ENCODE data around the gene SLC4A9. TPM values are rescaled to one million over a fixed set of nuclear protein-coding genes. Genes with fewer than 3 reads are reported as not detected.

SLC4A9 gene
- total and polyA plus RNA-seq, 2 donors (not counting 3 experiments of a cell fraction or from before 2014, with no cell fraction given): not detected

- intact Hi-C loops (cut with micrococcal nuclease) (no loop called here), dilution Hi-C loops (cut with MboI; ENCODE audit: extremely low pct_ligation_motif_present, low sequenced_read_pairs) (no loop called here)
- Histone ChIP-seq H3K9me1 (replicated peaks; ENCODE audit: control insufficient read depth, extremely low read depth, insufficient read depth, low read length) (no peaks in the 10 kb centered on the region), H3K27me3 (ENCODE audit: control insufficient read depth in 2 of 2, insufficient read depth in 2 of 2, low read length in 2 of 2) (no peaks in the 10 kb centered on the region), H3K4me3 (replicated peaks in 1 of 3; ENCODE audit: insufficient read depth in 1 of 3, low read depth in 1 of 3, low read length in 3 of 3) (no peak overlapping the region), H4K20me1 (replicated peaks; ENCODE audit: control insufficient read depth, extremely low read depth, insufficient read depth, low read length) (no peaks in the 10 kb centered on the region), H3K9me3 (replicated peaks; ENCODE audit: control insufficient read depth, insufficient read depth, low read length) (no peaks in the 10 kb centered on the region), H3K4me1 (ENCODE audit: control insufficient read depth, extremely low read depth, insufficient read depth, low read length) (peaks cover 12% of the 10 kb centered on the region), H3K4me2 (ENCODE audit: insufficient read depth, low read length) (no peak overlapping the region), H3K27ac (ENCODE audit: insufficient read depth, low read depth, low read length) (no peak overlapping the region), H3K36me3 (ENCODE audit: control insufficient read depth in 2 of 2, extremely low read depth in 1 of 2, insufficient read depth in 2 of 2, low read length in 2 of 2) (no peaks in the 10 kb centered on the region), H2AFZ (ENCODE audit: low read depth, low read length) (no peak overlapping the region), H3K9ac (replicated peaks; ENCODE audit: extremely low read depth, insufficient read depth, low read length) (no peak overlapping the region), H3K79me2 (ENCODE audit: control insufficient read depth, insufficient read depth, low read length) (no peaks in the 10 kb centered on the region)
- ChIA-PET CTCF (interaction anchor here (1.2 to 4.6 kb wide), 4 partner anchors 9 to 43 kb away, joined by 4 to 28 read pairs (median 6); no protein-coding TSS in a partner anchor), POLR2A (no interaction called here)
- DNase-seq (ENCODE audit: low read depth, low spot score) (no peak), FAIRE-seq (peak; percentile 28)
- no TSS peak for BruUV-seq (replicated peaks)
- no peak for TF ChIP-seq MAX (IDR thresholded peaks at IDR 0.05; ENCODE audit: insufficient read depth, insufficient read length)
- TF ChIP-seq JUN (IDR thresholded peaks at IDR 0.05; ENCODE audit: borderline replicate concordance, insufficient read depth, insufficient read length, low read depth): no peak
- TF ChIP-seq GATA2 (IDR thresholded peaks at IDR 0.05; ENCODE audit: insufficient read depth, insufficient read length, low read depth, low read length): no peak
- no peak for TF ChIP-seq POLR2A (IDR thresholded peaks at IDR 0.05; ENCODE audit: low read depth, low read length)
- TF ChIP-seq FOS (IDR thresholded peaks at IDR 0.05; ENCODE audit: borderline replicate concordance, insufficient read depth, low read length): no peak
- TF ChIP-seq CTCF (IDR thresholded peaks at IDR 0.05; ENCODE audit: extremely low read depth in 1 of 2, insufficient read depth in 1 of 2, low read depth in 1 of 2, low read length in 2 of 2): no peak
- TF ChIP-seq MYC (IDR thresholded peaks at IDR 0.05; ENCODE audit: low read depth, low read length): no peak
- TF ChIP-seq POLR2AphosphoS5 (IDR thresholded peaks at IDR 0.05; ENCODE audit: insufficient read depth, low read depth, low read length): no peak
- TF ChIP-seq EZH2 (IDR thresholded peaks at IDR 0.05; ENCODE audit: borderline replicate concordance, low read depth, low read length, severe bottlenecking): no peak
Measured at GRCh38 chr5:140381972-140382371, 22.0 kb downstream of the SLC4A9 start.
